Activated T-helper 2 cell treated with anti-CD3 and anti-CD28 coated beads, Interferon-gamma antibody, Interleukin-2, Interleukin-4, amounts not matched to agents 10 μg/mL and 5 μg/mL and 100 μg/mL, durations not matched to agents 14 hours and 24 hours and 36 hours (primary cell): Measurements from ENCODE around the gene GID4. TPM values are rescaled to one million over a fixed set of nuclear protein-coding genes. Genes with fewer than 3 reads are reported as not detected.

Experiments
- DNase-seq: peaks from one replicate; pipeline ENCODE4 v3.0.0; 2021; ENCODE audit warnings: low spot score
- H3K27ac Mint-ChIP-seq: one replicate; pipeline ENCODE4 v1.8.0; 2021; ENCODE audit warnings: mixed read lengths
- H3K27me3 Mint-ChIP-seq: one replicate; pipeline ENCODE4 v1.8.0; 2021; ENCODE audit warnings: low read depth, mixed read lengths
- H3K36me3 Mint-ChIP-seq: one replicate; pipeline ENCODE4 v1.8.0; 2021; ENCODE audit warnings: low read depth, mixed read lengths
- H3K4me1 Mint-ChIP-seq: one replicate; pipeline ENCODE4 v1.8.0; 2021; ENCODE audit warnings: low read depth, mixed read lengths
- H3K4me3 Mint-ChIP-seq: one replicate; pipeline ENCODE4 v1.8.0; 2021; ENCODE audit warnings: low read depth, mild to moderate bottlenecking, moderate library complexity, mixed read lengths
- H3K9me3 Mint-ChIP-seq: one replicate; pipeline ENCODE4 v1.8.0; 2021; ENCODE audit warnings: mixed read lengths
- intact Hi-C: fragments of 100-400 bp; cut with micrococcal nuclease; formaldehyde crosslinking; loops from one replicate; pipeline ENCODE4 v1.15.1; 2023
- total RNA-seq: library from RNA; stranded (reverse); gene quantifications from 2 replicates; pipeline ENCODE4 v1.2.3, GENCODE V29; 2022

GID4 gene
- total RNA-seq, 1 donor from 2014 or later, result 10.8 TPM

- no peaks in the 10 kb centered on the region for H3K9me3 Mint-ChIP-seq
- H3K27me3 Mint-ChIP-seq, result no peaks in the 10 kb centered on the region
- intact Hi-C loops, result loop anchor here (5.0 kb wide), 1 partner anchor 47 kb away; the partner anchor contains the start of gene DRG2
- peaks cover 14% of the 10 kb centered on the region for H3K36me3 Mint-ChIP-seq
- no peak for DNase-seq
- H3K27ac Mint-ChIP-seq, result peak overlapping the region; percentile 70
- H3K4me1 Mint-ChIP-seq, result peaks cover 34% of the 10 kb centered on the region
- peak overlapping the region; percentile 89 for H3K4me3 Mint-ChIP-seq
These were observed 1.2 kb downstream of the GID4 start for GRCh38 chr17:18040261-18040858.

GRCh38 chr17:18041776-18042175 lies 2.6 kb downstream of the GID4 start:
- H3K27ac Mint-ChIP-seq, result no peak overlapping the region

GRCh38 chr17:18042983-18043382 lies 3.8 kb downstream of the GID4 start:
- H3K4me3 Mint-ChIP-seq, result no peak overlapping the region
- no peak overlapping the region for H3K27ac Mint-ChIP-seq
- no peaks in the 10 kb centered on the region for H3K27me3 Mint-ChIP-seq
- no peaks in the 10 kb centered on the region for H3K9me3 Mint-ChIP-seq
- intact Hi-C loops, result loop anchor here (5.0 kb wide), 1 partner anchor 44 kb away; the partner anchor contains the start of gene DRG2
- no peak for DNase-seq
- H3K4me1 Mint-ChIP-seq, result peaks cover 23% of the 10 kb centered on the region
- peaks cover 17% of the 10 kb centered on the region for H3K36me3 Mint-ChIP-seq

More at GRCh38 chr17:18041776-18042175, 2.6 kb downstream of the GID4 start:
- no peak for DNase-seq
- H3K4me3 Mint-ChIP-seq, result peak overlapping the region; percentile 89
- H3K9me3 Mint-ChIP-seq, result no peaks in the 10 kb centered on the region
- peaks cover 32% of the 10 kb centered on the region for H3K4me1 Mint-ChIP-seq
- H3K36me3 Mint-ChIP-seq, result peaks cover 15% of the 10 kb centered on the region
- H3K27me3 Mint-ChIP-seq, result no peaks in the 10 kb centered on the region
- intact Hi-C loops, result loop anchor here (5.0 kb wide), 1 partner anchor 46 kb away; the partner anchor contains the start of gene DRG2

- Mint-ChIP-seq H3K9me3 (no peaks in the 10 kb centered on the region), H3K4me3 (no peak overlapping the region), H3K27ac (no peak overlapping the region), H3K4me1 (peaks cover 19% of the 10 kb centered on the region), H3K27me3 (no peaks in the 10 kb centered on the region), H3K36me3 (peaks cover 16% of the 10 kb centered on the region)
- intact Hi-C loops, result loop anchor here (5.0 kb wide), 1 partner anchor 44 kb away; the partner anchor contains the start of gene DRG2
- DNase-seq, result no peak
These were observed 4.3 kb downstream of the GID4 start for GRCh38 chr17:18043491-18043890.

- intact Hi-C loops, result loop anchor here (5.0 kb wide), 1 partner anchor 43 kb away; the partner anchor contains the start of gene DRG2
- no peak overlapping the region for H3K27ac Mint-ChIP-seq
- DNase-seq, result no peak
- H3K4me1 Mint-ChIP-seq, result peaks cover 19% of the 10 kb centered on the region
- H3K9me3 Mint-ChIP-seq, result no peaks in the 10 kb centered on the region
- H3K27me3 Mint-ChIP-seq, result no peaks in the 10 kb centered on the region
- peaks cover 13% of the 10 kb centered on the region for H3K36me3 Mint-ChIP-seq
- H3K4me3 Mint-ChIP-seq, result no peak overlapping the region
These were observed 5.4 kb downstream of the GID4 start for GRCh38 chr17:18044609-18045008.

- Mint-ChIP-seq H3K9me3 (no peaks in the 10 kb centered on the region), H3K4me3 (no peak overlapping the region), H3K4me1 (peaks cover 12% of the 10 kb centered on the region), H3K36me3 (peaks cover 13% of the 10 kb centered on the region), H3K27ac (no peak overlapping the region), H3K27me3 (no peaks in the 10 kb centered on the region)
- DNase-seq, result no peak
- intact Hi-C loops, result no loop called here
These were observed 6.6 kb downstream of the GID4 start for GRCh38 chr17:18045691-18046350.

GRCh38 chr17:18055597-18055996 lies 16.4 kb downstream of the GID4 start:
- intact Hi-C loops, result no loop called here
- H3K9me3 Mint-ChIP-seq, result no peaks in the 10 kb centered on the region
- H3K4me3 Mint-ChIP-seq, result no peak overlapping the region
- no peak overlapping the region for H3K27ac Mint-ChIP-seq
- peaks cover 8% of the 10 kb centered on the region for H3K4me1 Mint-ChIP-seq
- H3K27me3 Mint-ChIP-seq, result no peaks in the 10 kb centered on the region
- H3K36me3 Mint-ChIP-seq, result peaks cover 30% of the 10 kb centered on the region
- DNase-seq, result no peak

GRCh38 chr17:18056214-18056613 lies 17.0 kb downstream of the GID4 start:
- no peaks in the 10 kb centered on the region for H3K27me3 Mint-ChIP-seq
- no peak overlapping the region for H3K27ac Mint-ChIP-seq
- H3K36me3 Mint-ChIP-seq, result peaks cover 30% of the 10 kb centered on the region
- no peak overlapping the region for H3K4me3 Mint-ChIP-seq
- peaks cover 10% of the 10 kb centered on the region for H3K4me1 Mint-ChIP-seq
- no peaks in the 10 kb centered on the region for H3K9me3 Mint-ChIP-seq
- intact Hi-C loops, result no loop called here
- DNase-seq, result no peak

GRCh38 chr17:18059283-18059682 lies 20.1 kb downstream of the GID4 start:
- DNase-seq, result no peak
- intact Hi-C loops, result no loop called here
- no peak overlapping the region for H3K4me3 Mint-ChIP-seq
- no peak overlapping the region for H3K27ac Mint-ChIP-seq
- H3K9me3 Mint-ChIP-seq, result no peaks in the 10 kb centered on the region
- no peaks in the 10 kb centered on the region for H3K27me3 Mint-ChIP-seq
- peaks cover 15% of the 10 kb centered on the region for H3K4me1 Mint-ChIP-seq
- H3K36me3 Mint-ChIP-seq, result peaks cover 37% of the 10 kb centered on the region

- no peaks in the 10 kb centered on the region for H3K27me3 Mint-ChIP-seq
- no peaks in the 10 kb centered on the region for H3K9me3 Mint-ChIP-seq
- no peak overlapping the region for H3K27ac Mint-ChIP-seq
- peaks cover 28% of the 10 kb centered on the region for H3K36me3 Mint-ChIP-seq
- H3K4me3 Mint-ChIP-seq, result no peak overlapping the region
- no peak for DNase-seq
- H3K4me1 Mint-ChIP-seq, result peaks cover 14% of the 10 kb centered on the region
- intact Hi-C loops, result no loop called here
These were observed 24.8 kb downstream of the GID4 start for GRCh38 chr17:18064053-18064452.

- Mint-ChIP-seq H3K27ac (no peak overlapping the region), H3K36me3 (peaks cover 21% of the 10 kb centered on the region), H3K4me3 (no peak overlapping the region), H3K9me3 (no peaks in the 10 kb centered on the region), H3K4me1 (peaks cover 8% of the 10 kb centered on the region), H3K27me3 (no peaks in the 10 kb centered on the region)
- DNase-seq, result no peak
- intact Hi-C loops, result no loop called here
These were observed 26.3 kb downstream of the GID4 start for GRCh38 chr17:18065546-18065945.

GRCh38 chr17:18066866-18067265 lies 27.7 kb downstream of the GID4 start:
- H3K36me3 Mint-ChIP-seq, result peaks cover 17% of the 10 kb centered on the region
- no peak overlapping the region for H3K4me3 Mint-ChIP-seq
- H3K9me3 Mint-ChIP-seq, result no peaks in the 10 kb centered on the region
- no peak for DNase-seq
- H3K4me1 Mint-ChIP-seq, result peaks cover 13% of the 10 kb centered on the region
- H3K27me3 Mint-ChIP-seq, result peaks cover 4% of the 10 kb centered on the region
- intact Hi-C loops, result no loop called here
- H3K27ac Mint-ChIP-seq, result no peak overlapping the region

- H3K4me1 Mint-ChIP-seq, result peaks cover 13% of the 10 kb centered on the region
- peaks cover 4% of the 10 kb centered on the region for H3K27me3 Mint-ChIP-seq
- no peak overlapping the region for H3K27ac Mint-ChIP-seq
- intact Hi-C loops, result no loop called here
- H3K4me3 Mint-ChIP-seq, result no peak overlapping the region
- DNase-seq, result no peak
- H3K9me3 Mint-ChIP-seq, result no peaks in the 10 kb centered on the region
- H3K36me3 Mint-ChIP-seq, result peaks cover 11% of the 10 kb centered on the region
These were observed 29.9 kb downstream of the GID4 start for GRCh38 chr17:18069101-18069500.
